Panc1 (cell line): ENCODE results near the gene PC. TPM values are rescaled to one million over a fixed set of nuclear protein-coding genes. Genes with fewer than 3 reads are reported as not detected.

ENCODE experiments used
- ATAC-seq: fragments of 200-7000 bp; cut with Tn5 transposase; 2 replicates; pipeline ENCODE4 v1.9.1; 2020; ENCODE audit warnings: mild to moderate bottlenecking, moderate library complexity
- BruUV-seq: library from RNA; stranded (reverse); fragments of 400-500 nt; replicated peaks from 2 replicates; lab custom pipeline; 2021; lab: Mats Ljungman, UMichigan
- CTCF ChIA-PET: fragments of 300-600 bp; sonication (Branson Sonifier 250); formaldehyde crosslinking; loops from one replicate; lab custom pipeline; 2022; ENCODE audit warnings: antibody characterized with exemption; lab: Charles Lee
- POLR2A ChIA-PET: fragments of 300-600 bp; sonication (Branson Sonifier 250); formaldehyde crosslinking; loops from one replicate; lab custom pipeline; 2022; ENCODE audit warnings: antibody characterized with exemption; lab: Charles Lee
- DNase-seq: peaks from one replicate; pipeline ENCODE4 v3.0.0-alpha.2; 2010; ENCODE audit warnings: low read depth, low spot score
- H3K27ac ChIP-seq: 2 replicates; pipeline ENCODE4 v1.5.1; 2011; ENCODE audit warnings: mild to moderate bottlenecking, low read length, inconsistent platforms
- H3K27me3 ChIP-seq: fragments of 200-500 bp; sonication (Bioruptor generic); 2 replicates; pipeline ENCODE4 v1.6.0; 2014; ENCODE audit warnings: low read length, inconsistent platforms; ENCODE audit not compliant: control insufficient read depth, insufficient read depth
- H3K36me3 ChIP-seq: fragments of 200-500 bp; sonication (Bioruptor generic); 2 replicates; pipeline ENCODE4 v1.5.1; 2014; ENCODE audit warnings: inconsistent platforms, mild to moderate bottlenecking, low read length, moderate library complexity; ENCODE audit not compliant: control insufficient read depth, insufficient read depth
- H3K4me1 ChIP-seq: 2 replicates; pipeline ENCODE4 v1.5.1; 2011; ENCODE audit warnings: inconsistent platforms, mild to moderate bottlenecking, low read length, moderate library complexity; ENCODE audit not compliant: control insufficient read depth, insufficient read depth
- H3K4me3 ChIP-seq, 2 experiments: 2 replicates each; pipeline ENCODE4 v1.5.1; 2011 to 2012; ENCODE audit warnings: low read depth in 2 of 2, low read length in 2 of 2, mild to moderate bottlenecking in 2 of 2, inconsistent platforms in 1 of 2, moderate library complexity in 1 of 2
- H3K9me3 ChIP-seq: fragments of 200-500 bp; sonication (Bioruptor generic); 2 replicates; pipeline ENCODE4 v1.5.1; 2014; ENCODE audit warnings: low read depth, mild to moderate bottlenecking, inconsistent platforms, low read length, moderate library complexity; ENCODE audit not compliant: control insufficient read depth, insufficient read depth
- POLR2AphosphoS5 ChIP-seq: IDR thresholded peaks from 2 replicates; pipeline ENCODE4 v1.6.1; 2012; ENCODE audit warnings: mild to moderate bottlenecking, low read depth, low read length, moderate library complexity
- SIN3A ChIP-seq: IDR thresholded peaks from 2 replicates; pipeline ENCODE4 v1.6.1; 2012; ENCODE audit warnings: low read depth, mild to moderate bottlenecking, low read length, moderate library complexity, borderline replicate concordance; ENCODE audit not compliant: insufficient read depth
- TCF7L2 ChIP-seq: IDR thresholded peaks from 2 replicates; pipeline ENCODE4 v1.6.1; 2011; ENCODE audit warnings: mild to moderate bottlenecking, low read depth, low read length, inconsistent platforms
- in situ Hi-C: cut with HindIII; loops from 2 replicates; pipeline ENCODE4 v1.10.0; 2016; ENCODE audit warnings: low sequenced_read_pairs, low pct_unique_long_range_greater_than_20kb
- intact Hi-C: fragments of 100-400 bp; cut with micrococcal nuclease; formaldehyde crosslinking; loops from one replicate; pipeline ENCODE4 v1.10.0; 2022; ENCODE audit not compliant: unreplicated experiment
- total RNA-seq: library from RNA; stranded (reverse); gene quantifications from one replicate; pipeline ENCODE4 v1.2.1, GENCODE V29; 2021; ENCODE audit not compliant: unreplicated experiment
- TF ChIP-seq, protein P1 (sequence below): fragments of 450-650 bp; IDR thresholded peaks from 2 replicates; pipeline ENCODE4 v1.5.1; 2017; ENCODE audit warnings: mild to moderate bottlenecking
- TF ChIP-seq, protein P2 (sequence below), 2 experiments: IDR thresholded peaks; 2 replicates each; pipeline ENCODE4 v1.6.1; 2011 to 2012; ENCODE audit warnings: low read depth in 2 of 2, control low read depth in 1 of 2, low read length in 1 of 2, mild to moderate bottlenecking in 1 of 2, moderate library complexity in 1 of 2; ENCODE audit not compliant: insufficient read depth in 1 of 2

PC gene
- total RNA-seq, 1 experiment from 2014 or later: 12.8 TPM

- Histone ChIP-seq H3K27me3 (no peaks in the 10 kb centered on the region), H3K27ac (no peak overlapping the region), H3K4me3 (no peak overlapping the region), H3K36me3 (no peaks in the 10 kb centered on the region), H3K9me3 (no peaks in the 10 kb centered on the region), H3K4me1 (no peaks in the 10 kb centered on the region)
- intact Hi-C loops (no loop called here), in situ Hi-C loops (no loop called here)
- ATAC-seq (no peak), DNase-seq (no peak)
- POLR2A ChIA-PET: no interaction called here
- TF ChIP-seq SIN3A: no peak
- TF ChIP-seq TCF7L2: no peak
- TF ChIP-seq POLR2AphosphoS5: no peak
- CTCF ChIA-PET: interaction anchor here (0.6 kb wide), 1 partner anchor 207 kb away, joined by 9 read pairs; no protein-coding TSS in a partner anchor
- BruUV-seq: no TSS peak
Observed at GRCh38 chr11:66929753-66930152, 28.4 kb downstream of the PC start.

- POLR2A ChIA-PET: interaction anchor here (0.6 kb wide), 1 partner anchor 26 kb away, joined by 4 read pairs; no protein-coding TSS in a partner anchor
- Histone ChIP-seq H3K36me3 (no peaks in the 10 kb centered on the region), H3K4me1 (no peaks in the 10 kb centered on the region), H3K9me3 (no peaks in the 10 kb centered on the region), H3K27me3 (no peaks in the 10 kb centered on the region), H3K27ac (no peak overlapping the region), H3K4me3 (no peak overlapping the region)
- DNase-seq: no peak
- BruUV-seq: no TSS peak
- ATAC-seq: no peak
- intact Hi-C loops (no loop called here), in situ Hi-C loops (no loop called here)
- TF ChIP-seq, protein P1, sequence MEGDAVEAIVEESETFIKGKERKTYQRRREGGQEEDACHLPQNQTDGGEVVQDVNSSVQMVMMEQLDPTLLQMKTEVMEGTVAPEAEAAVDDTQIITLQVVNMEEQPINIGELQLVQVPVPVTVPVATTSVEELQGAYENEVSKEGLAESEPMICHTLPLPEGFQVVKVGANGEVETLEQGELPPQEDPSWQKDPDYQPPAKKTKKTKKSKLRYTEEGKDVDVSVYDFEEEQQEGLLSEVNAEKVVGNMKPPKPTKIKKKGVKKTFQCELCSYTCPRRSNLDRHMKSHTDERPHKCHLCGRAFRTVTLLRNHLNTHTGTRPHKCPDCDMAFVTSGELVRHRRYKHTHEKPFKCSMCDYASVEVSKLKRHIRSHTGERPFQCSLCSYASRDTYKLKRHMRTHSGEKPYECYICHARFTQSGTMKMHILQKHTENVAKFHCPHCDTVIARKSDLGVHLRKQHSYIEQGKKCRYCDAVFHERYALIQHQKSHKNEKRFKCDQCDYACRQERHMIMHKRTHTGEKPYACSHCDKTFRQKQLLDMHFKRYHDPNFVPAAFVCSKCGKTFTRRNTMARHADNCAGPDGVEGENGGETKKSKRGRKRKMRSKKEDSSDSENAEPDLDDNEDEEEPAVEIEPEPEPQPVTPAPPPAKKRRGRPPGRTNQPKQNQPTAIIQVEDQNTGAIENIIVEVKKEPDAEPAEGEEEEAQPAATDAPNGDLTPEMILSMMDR: no peak
- no peak for TF ChIP-seq POLR2AphosphoS5
- TF ChIP-seq SIN3A: no peak
- TF ChIP-seq, protein P2, sequence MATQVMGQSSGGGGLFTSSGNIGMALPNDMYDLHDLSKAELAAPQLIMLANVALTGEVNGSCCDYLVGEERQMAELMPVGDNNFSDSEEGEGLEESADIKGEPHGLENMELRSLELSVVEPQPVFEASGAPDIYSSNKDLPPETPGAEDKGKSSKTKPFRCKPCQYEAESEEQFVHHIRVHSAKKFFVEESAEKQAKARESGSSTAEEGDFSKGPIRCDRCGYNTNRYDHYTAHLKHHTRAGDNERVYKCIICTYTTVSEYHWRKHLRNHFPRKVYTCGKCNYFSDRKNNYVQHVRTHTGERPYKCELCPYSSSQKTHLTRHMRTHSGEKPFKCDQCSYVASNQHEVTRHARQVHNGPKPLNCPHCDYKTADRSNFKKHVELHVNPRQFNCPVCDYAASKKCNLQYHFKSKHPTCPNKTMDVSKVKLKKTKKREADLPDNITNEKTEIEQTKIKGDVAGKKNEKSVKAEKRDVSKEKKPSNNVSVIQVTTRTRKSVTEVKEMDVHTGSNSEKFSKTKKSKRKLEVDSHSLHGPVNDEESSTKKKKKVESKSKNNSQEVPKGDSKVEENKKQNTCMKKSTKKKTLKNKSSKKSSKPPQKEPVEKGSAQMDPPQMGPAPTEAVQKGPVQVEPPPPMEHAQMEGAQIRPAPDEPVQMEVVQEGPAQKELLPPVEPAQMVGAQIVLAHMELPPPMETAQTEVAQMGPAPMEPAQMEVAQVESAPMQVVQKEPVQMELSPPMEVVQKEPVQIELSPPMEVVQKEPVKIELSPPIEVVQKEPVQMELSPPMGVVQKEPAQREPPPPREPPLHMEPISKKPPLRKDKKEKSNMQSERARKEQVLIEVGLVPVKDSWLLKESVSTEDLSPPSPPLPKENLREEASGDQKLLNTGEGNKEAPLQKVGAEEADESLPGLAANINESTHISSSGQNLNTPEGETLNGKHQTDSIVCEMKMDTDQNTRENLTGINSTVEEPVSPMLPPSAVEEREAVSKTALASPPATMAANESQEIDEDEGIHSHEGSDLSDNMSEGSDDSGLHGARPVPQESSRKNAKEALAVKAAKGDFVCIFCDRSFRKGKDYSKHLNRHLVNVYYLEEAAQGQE (IDR thresholded peaks at IDR 0.05; ENCODE audit: insufficient read depth in 1 of 2, low read depth in 2 of 2, low read length in 1 of 2): no peak
- TF ChIP-seq TCF7L2: no peak
- CTCF ChIA-PET: no interaction called here
Observed at GRCh38 chr11:66924272-66924671, 33.9 kb downstream of the PC start.

GRCh38 chr11:66922551-66922950, 35.6 kb downstream of the PC start:
- H3K36me3 ChIP-seq: no peaks in the 10 kb centered on the region
- ChIA-PET POLR2A (no interaction called here), CTCF (no interaction called here)
- intact Hi-C loops: no loop called here
- no peak overlapping the region for H3K27ac ChIP-seq
- H3K27me3 ChIP-seq: no peaks in the 10 kb centered on the region
- BruUV-seq: no TSS peak
- TF ChIP-seq POLR2AphosphoS5 (no peak), TCF7L2 (no peak)
- no peaks in the 10 kb centered on the region for H3K9me3 ChIP-seq
- DNase-seq: no peak
- no peak overlapping the region for H3K4me3 ChIP-seq
- ATAC-seq: no peak
- no peaks in the 10 kb centered on the region for H3K4me1 ChIP-seq
- in situ Hi-C loops: no loop called here
